Fibroblast of lung (primary cell): Measurements from ENCODE around the gene CPOX.

Experiments used
- CTCF ChIP-seq, 2 donors: IDR thresholded peaks in 1 of 2; conservative IDR thresholded peaks in 1 of 2; 1 replicate in 1 of 2; 2 replicates in 1 of 2; pipeline ENCODE4 v1.5.1; 2011 to 2012; ENCODE audit warnings: low read length in 2 of 2, control low read depth in 1 of 2, inconsistent platforms in 1 of 2, low read depth in 1 of 2, mild to moderate bottlenecking in 1 of 2
- EZH2 ChIP-seq: IDR thresholded peaks from 2 replicates; pipeline ENCODE4 v1.5.1; 2012; ENCODE audit warnings: low read length, control low read depth, mild to moderate bottlenecking; ENCODE audit errors: missing control alignments

DNA sequence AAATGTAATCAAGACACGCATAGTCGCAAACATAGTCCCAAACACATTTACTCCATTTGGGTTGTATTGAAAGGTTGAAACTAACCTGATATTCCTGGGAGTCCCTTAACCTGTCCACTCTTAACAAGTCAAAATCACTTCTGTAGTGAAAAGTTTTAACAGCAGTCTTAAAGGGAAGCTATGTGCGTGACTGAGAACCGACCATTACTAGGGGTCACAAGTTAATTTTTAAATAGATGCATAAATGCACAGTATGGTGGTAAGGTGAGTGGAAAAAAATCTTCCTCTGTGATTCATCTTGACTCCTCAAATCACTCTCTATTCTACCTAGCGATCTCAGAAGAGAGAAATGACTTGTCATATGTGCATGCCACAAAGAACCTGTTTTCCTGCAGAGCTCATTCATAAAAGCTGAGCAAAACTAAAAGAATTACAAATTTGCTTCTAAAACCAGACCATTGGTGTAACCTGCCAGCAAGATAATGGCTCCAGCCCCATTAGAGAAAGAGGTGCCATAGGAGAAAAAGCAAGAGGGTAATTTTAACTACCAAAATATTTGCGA, 56.9 kb downstream of the CPOX start:
- TF ChIP-seq EZH2, result no peak
- no peak for TF ChIP-seq CTCF (conservative IDR thresholded peaks at IDR 0.05 in 1 of 2, IDR thresholded peaks at IDR 0.05 in 1 of 2; ENCODE audit: low read depth in 1 of 2, low read length in 2 of 2)
